H9 (cell line): ENCODE results near the gene MEF2A. TPM values are rescaled to one million over a fixed set of nuclear protein-coding genes. Genes with fewer than 3 reads are reported as not detected.

ENCODE experiments used
- DNase-seq: peaks from one replicate; pipeline ENCODE4 v3.0.0-alpha.2; 2017
- H2AFZ ChIP-seq: one replicate; pipeline ENCODE4 v1.6.1; 2013; ENCODE audit warnings: mild to moderate bottlenecking, low read length, control low read depth, moderate library complexity
- H2AK5ac ChIP-seq: 2 replicates; pipeline ENCODE4 v1.6.1; 2013; ENCODE audit warnings: low read length, control low read depth, mixed read lengths; ENCODE audit not compliant: insufficient read length
- H2BK120ac ChIP-seq: one replicate; pipeline ENCODE4 v1.6.1; 2013; ENCODE audit warnings: low read depth, mild to moderate bottlenecking, low read length, control low read depth, inconsistent platforms; ENCODE audit not compliant: poor library complexity, severe bottlenecking
- H2BK12ac ChIP-seq: 2 replicates; pipeline ENCODE4 v1.6.1; 2013; ENCODE audit warnings: low read length, control low read depth, mixed read lengths, low read depth; ENCODE audit not compliant: insufficient read length
- H2BK15ac ChIP-seq: 2 replicates; pipeline ENCODE4 v1.6.1; 2013; ENCODE audit warnings: low read depth, low read length, control low read depth
- H2BK20ac ChIP-seq: one replicate; pipeline ENCODE4 v1.6.1; 2013; ENCODE audit warnings: low read depth, mild to moderate bottlenecking, low read length, control low read depth, inconsistent platforms; ENCODE audit not compliant: poor library complexity, severe bottlenecking
- H2BK5ac ChIP-seq: 2 replicates; pipeline ENCODE4 v1.6.1; 2013; ENCODE audit warnings: low read length, control low read depth, mixed read lengths; ENCODE audit not compliant: insufficient read length
- H3K14ac ChIP-seq: 2 replicates; pipeline ENCODE4 v1.6.1; 2013; ENCODE audit warnings: low read length, control low read depth; ENCODE audit not compliant: insufficient read depth
- H3K18ac ChIP-seq: 2 replicates; pipeline ENCODE4 v1.6.1; 2013; ENCODE audit warnings: low read depth, mild to moderate bottlenecking, mixed read lengths, low read length, control low read depth; ENCODE audit not compliant: insufficient read length
- H3K23ac ChIP-seq: 2 replicates; pipeline ENCODE4 v1.6.1; 2013; ENCODE audit warnings: low read length, control low read depth, mixed read lengths, low read depth; ENCODE audit not compliant: insufficient read length
- H3K23me2 ChIP-seq: 2 replicates; pipeline ENCODE4 v1.6.1; 2013; ENCODE audit warnings: low read depth, mild to moderate bottlenecking, mixed read lengths, low read length, control low read depth; ENCODE audit not compliant: insufficient read length, poor library complexity, severe bottlenecking
- H3K27ac ChIP-seq: 2 replicates; pipeline ENCODE4 v1.5.1; 2013; ENCODE audit warnings: low read length, control low read depth, mixed read lengths, low read depth; ENCODE audit not compliant: insufficient read length
- H3K27me3 ChIP-seq: 2 replicates; pipeline ENCODE4 v1.6.1; 2013; ENCODE audit warnings: low read length, control low read depth, inconsistent platforms; ENCODE audit not compliant: insufficient read depth
- H3K4ac ChIP-seq: 2 replicates; pipeline ENCODE4 v1.6.1; 2013; ENCODE audit warnings: low read depth, mild to moderate bottlenecking, control low read depth, inconsistent platforms, low read length, moderate library complexity
- H3K4me1 ChIP-seq: 2 replicates; pipeline ENCODE4 v1.6.1; 2013; ENCODE audit warnings: low read length, control low read depth, inconsistent platforms; ENCODE audit not compliant: insufficient read depth
- H3K4me2 ChIP-seq: 2 replicates; pipeline ENCODE4 v1.6.1; 2013; ENCODE audit warnings: low read length, control low read depth, mixed read lengths; ENCODE audit not compliant: insufficient read length, insufficient read depth
- H3K56ac ChIP-seq: 2 replicates; pipeline ENCODE4 v1.6.1; 2013; ENCODE audit warnings: low read depth, mild to moderate bottlenecking, mixed read lengths, low read length, control low read depth; ENCODE audit not compliant: insufficient read length
- H3K79me1 ChIP-seq: 2 replicates; pipeline ENCODE4 v1.6.1; 2013; ENCODE audit warnings: low read depth, mild to moderate bottlenecking, moderate library complexity, low read length, control low read depth, inconsistent platforms; ENCODE audit not compliant: insufficient read depth, poor library complexity, severe bottlenecking
- H3K79me2 ChIP-seq: 2 replicates; pipeline ENCODE4 v1.6.1; 2013; ENCODE audit warnings: low read length, control low read depth, inconsistent platforms; ENCODE audit not compliant: insufficient read depth
- H3K9ac ChIP-seq: 2 replicates; pipeline ENCODE4 v1.6.1; 2013; ENCODE audit warnings: low read length, control low read depth, mixed read lengths; ENCODE audit not compliant: insufficient read length; ENCODE audit errors: extremely low read depth
- H3K9me3 ChIP-seq: one replicate; pipeline ENCODE4 v1.6.1; 2013; ENCODE audit warnings: low read depth, low read length, inconsistent platforms; ENCODE audit not compliant: control insufficient read depth
- H3T11ph ChIP-seq: one replicate; pipeline ENCODE4 v1.6.1; 2013; ENCODE audit warnings: mild to moderate bottlenecking, low read length, control low read depth, inconsistent platforms
- H4K20me1 ChIP-seq: one replicate; pipeline ENCODE4 v1.6.1; 2013; ENCODE audit not compliant: control insufficient read depth, insufficient read length, insufficient read depth
- H4K5ac ChIP-seq: 2 replicates; pipeline ENCODE4 v1.6.1; 2013; ENCODE audit warnings: low read depth, mild to moderate bottlenecking, mixed read lengths, low read length, control low read depth; ENCODE audit not compliant: insufficient read length
- H4K8ac ChIP-seq: replicated peaks from 2 replicates; pipeline ENCODE4 v1.6.1; 2013; ENCODE audit warnings: low read length, control low read depth, mixed read lengths, low read depth; ENCODE audit not compliant: insufficient read length
- H4K91ac ChIP-seq: 2 replicates; pipeline ENCODE4 v1.6.1; 2013; ENCODE audit warnings: low read depth, mild to moderate bottlenecking, moderate library complexity, mixed read lengths, low read length, control low read depth; ENCODE audit not compliant: insufficient read length
- H3K27ac Mint-ChIP-seq, 3 experiments: 2 replicates in 2 of 3; 3 replicates in 1 of 3; pipeline ENCODE4 v1.8.0; 2020 to 2021; ENCODE audit warnings: mixed read lengths in 3 of 3, mild to moderate bottlenecking in 1 of 3, moderate library complexity in 1 of 3
- H3K27me3 Mint-ChIP-seq: 2 replicates; pipeline ENCODE4 v1.8.0; 2021; ENCODE audit warnings: low read depth, mild to moderate bottlenecking, moderate library complexity, mixed read lengths
- H3K36me3 Mint-ChIP-seq, 3 experiments: 2 replicates in 2 of 3; 3 replicates in 1 of 3; pipeline ENCODE4 v1.8.0; 2020 to 2021; ENCODE audit warnings: low read depth in 3 of 3, mixed read lengths in 3 of 3; ENCODE audit not compliant: insufficient read depth in 1 of 3
- H3K4me1 Mint-ChIP-seq, 2 experiments: 2 replicates each; pipeline ENCODE4 v1.8.0; 2020; ENCODE audit warnings: mixed read lengths in 2 of 2
- H3K4me3 Mint-ChIP-seq, 2 experiments: 2 replicates in 1 of 2; 3 replicates in 1 of 2; pipeline ENCODE4 v1.8.0; 2020 to 2021; ENCODE audit warnings: mild to moderate bottlenecking in 2 of 2, mixed read lengths in 2 of 2, moderate library complexity in 1 of 2
- H3K9me3 Mint-ChIP-seq, 2 experiments: 2 replicates in 1 of 2; 3 replicates in 1 of 2; pipeline ENCODE4 v1.8.0; 2020; ENCODE audit warnings: mild to moderate bottlenecking in 2 of 2, mixed read lengths in 2 of 2, moderate library complexity in 1 of 2
- CTCF ChIP-seq: fragments of 200-600 bp; sonication (generic); conservative IDR thresholded peaks from 3 replicates; pipeline ENCODE4 v1.8.0; 2021; ENCODE audit warnings: antibody characterized with exemption, mild to moderate bottlenecking
- WGBS: extraction: QIAGEN DNeasy Blood & Tissue Kit; methylation state at CpG from one replicate; pipeline ENCODE4 v1.1.7; 2013; ENCODE audit warnings: missing lambda C conversion rate, low lambda C conversion rate, mixed read lengths; ENCODE audit not compliant: insufficient read length; ENCODE audit errors: extremely low coverage; 5-methylcytosine and 5-hydroxymethylcytosine counted together
- total RNA-seq: library from RNA; stranded (reverse); gene quantifications from 2 replicates; pipeline ENCODE4 v1.2.1, GENCODE V29; 2021

MEF2A gene
- total RNA-seq, 1 experiment from 2014 or later: 20.7 TPM

DNA sequence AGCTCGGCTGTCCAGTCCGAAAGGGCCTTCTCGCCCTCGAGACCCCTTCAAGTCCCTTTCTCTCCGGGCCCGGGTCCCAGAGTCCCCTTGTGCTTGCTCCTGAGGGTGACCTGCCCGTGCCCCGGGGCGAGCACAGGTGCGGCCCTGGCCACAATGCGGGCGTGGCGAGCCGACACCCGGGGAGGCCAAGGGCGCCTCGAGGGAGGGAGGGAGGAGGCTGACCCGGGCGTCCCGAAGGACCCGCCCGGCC lies 810 bp upstream of the MEF2A start:
- Histone ChIP-seq H2BK20ac (no peak overlapping the region), H2BK120ac (no peak overlapping the region), H2AK5ac (no peak overlapping the region), H4K5ac (no peak overlapping the region), H4K20me1 (no peaks in the 10 kb centered on the region), H3K4me2 (peak overlapping the region; percentile 17), H3K4ac (no peak overlapping the region), H4K91ac (no peak overlapping the region), H4K8ac (no peak overlapping the region), H3K79me1 (no peaks in the 10 kb centered on the region), H3K56ac (no peak overlapping the region), H3K27me3 (no peaks in the 10 kb centered on the region), H3K23me2 (peaks cover 6% of the 10 kb centered on the region), H2BK5ac (no peak overlapping the region), H3K79me2 (peaks cover 4% of the 10 kb centered on the region; the same call in 1 of the 2 replicates), H2BK15ac (no peak overlapping the region), H3K9me3 (no peaks in the 10 kb centered on the region), H3K27ac (no peak overlapping the region), H2BK12ac (no peak overlapping the region), H3K23ac (no peak overlapping the region), H2AFZ (no peak overlapping the region), H3K14ac (no peak overlapping the region), H3T11ph (no peak overlapping the region), H3K18ac (no peak overlapping the region), H3K4me1 (peaks cover 9% of the 10 kb centered on the region), H3K9ac (no peak overlapping the region)
- Mint-ChIP-seq H3K9me3 (no peaks in the 10 kb centered on the region), H3K27me3 (peaks cover 3% of the 10 kb centered on the region), H3K27ac (peak overlapping the region in 1 of 3 experiments; percentile 80; a peak in 1 of 7 replicates), H3K4me3 (peak overlapping the region; percentile 57 to 75), H3K4me1 (peaks cover 39 to 44% of the 10 kb centered on the region in 2 experiments), H3K36me3 (no peaks in the 10 kb centered on the region; a peak in 1 of 7 replicates)
- no CpG with 5 or more reads among the region's 22 CpGs for WGBS
- DNase-seq: peak; percentile 53
- TF ChIP-seq CTCF: no peak
